NOMO-1 treated with DMSO at 0.1 percent for 48 hours (cell line): Measurements from ENCODE around the gene HOXD8.

Source experiments
- DNase-seq: peaks from one replicate; lab custom pipeline; 2025; ENCODE audit not compliant: unreplicated experiment; lab: John Stamatoyannopoulos, UW

HOXD8 gene

GRCh38 chr2:176171351-176172006, 42.0 kb downstream of the HOXD8 start:
- DNase-seq: no peak

- DNase-seq: no peak
Observed at GRCh38 chr2:176172007-176172894, 42.7 kb downstream of the HOXD8 start.

GRCh38 chr2:176172895-176173566, 43.5 kb downstream of the HOXD8 start:
- no peak for DNase-seq

GRCh38 chr2:176173567-176174381, 44.3 kb downstream of the HOXD8 start:
- DNase-seq: no peak

GRCh38 chr2:176174382-176174823, 44.9 kb downstream of the HOXD8 start:
- DNase-seq: no peak

GRCh38 chr2:176174824-176175708, 45.6 kb downstream of the HOXD8 start:
- DNase-seq: no peak

GRCh38 chr2:176175709-176176607, 46.5 kb downstream of the HOXD8 start:
- DNase-seq: no peak

- DNase-seq: no peak
Observed at GRCh38 chr2:176177580-176178037, 48.1 kb downstream of the HOXD8 start.

- DNase-seq: no peak
Observed at GRCh38 chr2:176178038-176178756, 48.7 kb downstream of the HOXD8 start.

GRCh38 chr2:176178757-176179295, 49.3 kb downstream of the HOXD8 start:
- no peak for DNase-seq

GRCh38 chr2:176181551-176181950, 52.0 kb downstream of the HOXD8 start:
- no peak for DNase-seq
